GM12875 (cell line): Measurements from ENCODE around the gene ANAPC5.

Experiments used
- H3K4me3 ChIP-seq: one replicate; pipeline ENCODE4 v1.5.1; 2011; ENCODE audit warnings: low read depth, low read length, control low read depth
- TF ChIP-seq, protein P1 (sequence below): IDR thresholded peaks from 2 replicates; pipeline ENCODE4 v1.5.1; 2011; ENCODE audit warnings: low read depth, mild to moderate bottlenecking, control low read depth, inconsistent platforms, low read length, moderate library complexity, borderline replicate concordance; ENCODE audit not compliant: insufficient read depth

Gene ANAPC5

DNA sequence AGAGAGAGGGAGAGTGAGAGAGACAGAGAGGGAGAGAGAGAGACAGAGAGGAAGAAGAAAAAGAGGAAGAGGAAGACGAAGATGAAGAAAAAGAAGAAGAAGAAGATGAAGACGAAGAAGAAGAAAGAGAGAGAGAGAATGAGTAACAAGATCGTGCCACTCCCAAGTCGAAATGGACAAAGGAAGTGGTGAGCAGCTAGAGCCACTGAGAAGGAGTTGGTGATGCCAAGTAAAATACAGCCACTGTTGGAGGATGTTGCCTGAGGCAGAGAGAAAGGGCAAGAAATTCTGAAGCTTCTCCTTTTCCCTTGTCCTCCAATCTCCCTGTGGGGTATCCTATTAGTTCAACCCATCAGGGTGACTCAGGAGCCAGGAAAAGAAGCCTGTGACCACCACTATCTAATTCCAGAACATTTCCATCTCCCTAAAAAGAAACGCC, 12.5 kb upstream of the ANAPC5 start:
- H3K4me3 ChIP-seq, result no peak overlapping the region
- TF ChIP-seq, protein P1, sequence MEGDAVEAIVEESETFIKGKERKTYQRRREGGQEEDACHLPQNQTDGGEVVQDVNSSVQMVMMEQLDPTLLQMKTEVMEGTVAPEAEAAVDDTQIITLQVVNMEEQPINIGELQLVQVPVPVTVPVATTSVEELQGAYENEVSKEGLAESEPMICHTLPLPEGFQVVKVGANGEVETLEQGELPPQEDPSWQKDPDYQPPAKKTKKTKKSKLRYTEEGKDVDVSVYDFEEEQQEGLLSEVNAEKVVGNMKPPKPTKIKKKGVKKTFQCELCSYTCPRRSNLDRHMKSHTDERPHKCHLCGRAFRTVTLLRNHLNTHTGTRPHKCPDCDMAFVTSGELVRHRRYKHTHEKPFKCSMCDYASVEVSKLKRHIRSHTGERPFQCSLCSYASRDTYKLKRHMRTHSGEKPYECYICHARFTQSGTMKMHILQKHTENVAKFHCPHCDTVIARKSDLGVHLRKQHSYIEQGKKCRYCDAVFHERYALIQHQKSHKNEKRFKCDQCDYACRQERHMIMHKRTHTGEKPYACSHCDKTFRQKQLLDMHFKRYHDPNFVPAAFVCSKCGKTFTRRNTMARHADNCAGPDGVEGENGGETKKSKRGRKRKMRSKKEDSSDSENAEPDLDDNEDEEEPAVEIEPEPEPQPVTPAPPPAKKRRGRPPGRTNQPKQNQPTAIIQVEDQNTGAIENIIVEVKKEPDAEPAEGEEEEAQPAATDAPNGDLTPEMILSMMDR, result no peak

DNA sequence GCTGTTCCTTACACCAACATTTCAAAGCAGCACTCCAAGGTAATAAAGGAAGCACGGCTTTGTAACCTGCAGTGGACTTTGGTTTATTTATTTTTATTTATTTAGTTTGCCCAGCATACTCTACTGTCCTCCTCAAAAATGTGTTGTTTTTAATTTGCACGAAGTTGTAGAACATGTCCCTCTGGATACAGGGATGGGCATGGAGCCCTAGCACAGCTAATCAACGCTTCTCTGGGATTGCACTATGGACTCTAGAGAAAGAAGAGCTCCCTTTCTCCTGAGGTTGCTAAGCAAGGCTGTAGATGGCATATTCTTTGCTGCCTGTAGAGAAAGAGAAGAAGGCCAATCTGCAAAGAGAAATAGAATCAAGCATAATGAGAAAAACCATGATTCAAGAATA, 5.9 kb upstream of the ANAPC5 start:
- no peak overlapping the region for H3K4me3 ChIP-seq
- TF ChIP-seq, protein P1, result no peak

DNA sequence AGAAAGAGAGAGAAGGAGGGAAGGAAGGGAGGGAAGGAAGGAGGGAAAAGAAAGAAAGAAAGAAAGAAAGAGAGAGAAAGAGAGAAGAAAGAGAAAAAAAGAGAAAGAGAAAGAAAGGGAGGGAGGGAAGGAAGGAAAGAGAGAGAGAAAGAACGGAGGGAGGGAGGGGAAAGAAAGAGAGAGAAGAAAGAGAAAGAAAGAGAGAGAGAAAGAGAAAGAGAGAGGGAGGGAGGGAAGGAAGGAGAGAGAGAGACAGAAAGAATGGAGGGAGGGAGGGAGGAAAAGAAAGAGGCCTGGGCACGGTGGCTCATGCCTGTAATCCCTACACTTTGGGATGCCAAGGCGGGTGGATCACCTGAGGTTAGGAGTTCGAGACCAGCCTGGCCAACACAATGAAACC, 5.1 kb upstream of the ANAPC5 start:
- no peak overlapping the region for H3K4me3 ChIP-seq
- TF ChIP-seq, protein P1, result no peak

DNA sequence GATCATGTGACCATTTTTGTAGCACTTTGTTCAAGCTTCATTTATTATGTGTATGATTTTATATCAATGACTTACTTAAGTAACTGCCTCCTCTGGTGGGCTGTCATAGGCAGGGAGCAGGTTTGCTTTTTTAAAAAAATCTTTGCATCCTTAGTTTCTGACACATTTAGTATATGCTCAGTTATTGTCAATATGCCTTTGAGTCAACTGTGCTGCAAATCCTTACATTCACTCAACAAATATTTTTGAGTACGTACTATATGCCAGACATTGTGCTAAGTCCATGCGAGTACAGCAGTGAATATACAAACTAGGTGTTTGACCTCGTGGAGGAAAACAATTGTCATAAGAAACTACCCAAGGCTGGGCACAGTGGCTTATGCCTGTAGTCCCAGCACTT, 4.4 kb upstream of the ANAPC5 start:
- H3K4me3 ChIP-seq, result no peak overlapping the region
- TF ChIP-seq, protein P1, result no peak

DNA sequence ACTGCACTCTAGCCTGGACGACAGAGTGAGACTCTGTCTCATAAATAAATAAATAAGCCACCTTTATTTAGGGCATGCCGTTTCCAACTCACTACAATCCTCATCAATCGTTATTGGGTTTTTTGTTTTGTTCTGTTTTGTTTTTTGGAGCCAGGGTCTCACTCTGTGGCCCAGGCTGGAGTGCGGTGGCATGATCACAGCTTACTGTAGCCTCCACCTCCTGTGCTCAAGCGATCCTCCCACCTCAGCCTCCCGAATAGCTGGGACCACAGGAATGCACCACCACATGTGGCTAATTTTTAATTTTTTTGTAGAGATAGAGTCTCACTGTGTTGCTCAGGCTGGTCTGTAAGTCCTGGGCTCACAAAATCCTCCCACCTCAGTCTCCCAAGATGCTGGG, 3.6 kb upstream of the ANAPC5 start:
- no peak overlapping the region for H3K4me3 ChIP-seq
- TF ChIP-seq, protein P1, result no peak

DNA sequence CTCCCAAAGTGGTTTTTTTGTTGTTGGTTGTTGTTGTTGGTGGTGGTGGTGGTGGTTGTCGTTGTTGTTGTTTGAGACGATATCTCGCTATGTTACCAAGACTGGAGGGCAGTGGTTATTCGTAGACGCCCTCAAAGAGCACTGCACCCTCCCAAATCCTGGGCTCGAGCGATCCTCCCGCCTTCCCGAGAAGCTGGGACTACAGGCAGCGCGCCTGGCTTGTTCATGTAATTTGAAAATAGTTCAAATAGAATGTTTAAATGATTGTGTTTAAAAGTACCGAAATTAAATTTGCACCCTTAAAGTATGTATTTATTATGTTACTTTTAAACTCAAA, 439 bp upstream of the ANAPC5 start:
- peak overlapping the region; percentile 82 for H3K4me3 ChIP-seq
- TF ChIP-seq, protein P1, result no peak

DNA sequence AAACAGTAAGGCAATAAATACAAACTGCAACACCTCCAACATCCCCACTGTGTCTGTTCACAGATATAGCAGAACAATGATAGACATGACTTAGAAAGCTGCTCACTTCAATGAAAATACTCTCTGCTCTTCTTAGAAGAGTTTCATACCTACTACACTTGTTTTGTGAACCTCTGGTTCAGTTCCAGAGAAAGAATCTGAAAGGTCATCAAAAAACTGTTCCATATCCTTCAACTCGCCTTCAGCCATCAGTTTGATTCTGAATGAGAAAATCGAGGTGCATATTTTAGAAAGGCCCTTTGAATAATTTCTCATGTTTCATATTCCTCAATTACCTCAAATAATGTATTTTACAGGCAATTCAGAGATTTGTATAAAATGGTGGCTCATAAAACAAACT, 5.5 kb downstream of the ANAPC5 start:
- TF ChIP-seq, protein P1, result no peak
- H3K4me3 ChIP-seq, result no peak overlapping the region
